OCI-M2 (cell line): ENCODE results near the gene TTC33.
"Not testable (repeated sequence)": the region's sequence is repeated elsewhere in the genome, so short reads cannot be mapped to it uniquely, and the experiment has no call there.

Experiments
- DNase-seq: peaks from one replicate; lab custom pipeline; 2025; ENCODE audit not compliant: unreplicated experiment; lab: John Stamatoyannopoulos, UW

The TTC33 gene

DNA sequence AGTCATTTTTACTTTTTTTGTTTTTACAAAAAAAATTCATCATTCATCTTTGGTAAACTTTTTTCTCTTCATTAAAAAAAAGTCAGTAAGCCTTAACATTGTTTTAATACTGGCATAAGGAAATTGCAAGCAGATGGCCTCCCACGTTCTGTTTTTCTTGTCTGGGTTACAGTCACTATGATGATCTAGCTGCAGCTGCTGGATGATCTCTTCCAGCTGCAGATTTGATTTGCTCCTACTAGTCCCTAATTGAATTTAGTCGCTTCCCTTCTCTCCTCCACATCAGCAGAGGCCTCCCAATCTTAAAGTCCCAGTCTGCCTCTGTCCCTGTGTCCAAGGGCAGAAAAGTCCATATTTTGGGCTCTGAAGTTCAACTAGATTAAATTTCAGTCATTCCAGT lies 182.8 kb downstream of the TTC33 start:
- DNase-seq = no peak

DNA sequence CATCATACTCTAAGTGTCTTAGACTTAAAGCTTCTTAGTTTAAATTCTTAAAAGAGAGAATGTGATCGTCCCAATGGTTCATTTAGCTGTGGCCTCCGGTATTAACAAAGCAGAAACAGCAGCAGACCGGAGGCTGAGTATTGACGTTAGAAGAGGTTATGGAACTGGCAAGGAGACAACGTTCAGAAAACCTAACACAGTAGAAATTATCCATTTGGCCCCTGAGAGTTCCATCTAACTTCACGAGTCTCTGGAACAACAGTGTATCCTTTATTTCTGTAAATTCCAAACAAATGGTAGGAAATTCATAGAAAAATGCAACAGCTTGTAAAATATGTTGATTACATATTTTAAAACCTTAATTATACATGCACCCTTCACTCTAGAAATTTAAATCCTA lies 183.4 kb downstream of the TTC33 start:
- DNase-seq = no peak

DNA sequence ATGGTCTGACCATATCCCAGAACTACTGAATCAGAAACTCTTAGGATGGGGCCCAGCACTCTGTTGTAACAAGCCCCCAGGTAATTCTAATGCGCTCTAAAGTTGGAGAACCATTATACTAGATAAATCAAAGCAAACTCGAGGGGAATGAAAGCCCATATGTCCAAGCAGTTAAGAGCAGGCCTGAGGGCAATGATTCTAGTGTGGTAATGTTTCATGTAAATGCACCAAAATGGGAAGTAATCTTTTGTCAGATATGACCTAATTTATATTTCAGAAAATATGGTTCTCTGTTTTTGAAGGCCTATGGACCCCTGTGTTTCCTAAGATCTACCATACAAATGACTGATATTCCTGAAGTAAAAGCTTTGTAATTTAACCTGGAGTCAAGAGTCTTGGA lies 184.0 kb downstream of the TTC33 start:
- no peak for DNase-seq

DNA sequence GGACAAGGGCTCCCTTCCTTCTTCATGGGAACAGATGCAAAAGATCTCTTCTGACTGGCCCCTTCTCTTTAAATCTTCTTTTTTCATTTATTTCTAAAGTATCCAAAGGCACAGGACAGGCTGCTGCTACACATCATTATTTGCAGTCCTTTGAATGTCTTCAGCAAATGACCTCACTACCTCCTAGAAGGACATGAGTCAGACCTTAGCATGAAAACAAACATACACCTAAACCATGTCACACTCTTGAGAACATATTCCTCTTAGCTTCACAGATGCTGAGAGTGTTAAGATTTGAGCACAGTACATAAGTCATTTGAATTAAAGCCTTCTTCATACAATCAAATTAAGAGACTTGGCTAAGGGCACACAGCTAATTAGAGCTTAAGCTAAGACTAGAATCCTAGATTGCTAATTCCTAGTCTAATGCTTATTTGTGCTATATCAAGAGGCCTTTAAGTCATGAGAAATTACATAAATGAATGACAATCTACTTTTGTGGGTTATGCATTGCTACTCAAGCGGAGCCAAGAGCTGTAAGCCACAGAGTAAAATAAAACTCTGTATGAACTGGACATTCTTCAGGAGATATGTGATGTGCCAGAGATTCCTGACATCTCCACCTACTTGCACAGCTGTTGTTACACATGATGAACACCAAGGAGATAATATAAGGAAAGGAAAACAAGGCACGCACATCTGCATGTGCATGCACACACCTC lies 185.2 kb downstream of the TTC33 start:
- DNase-seq = no peak

DNA sequence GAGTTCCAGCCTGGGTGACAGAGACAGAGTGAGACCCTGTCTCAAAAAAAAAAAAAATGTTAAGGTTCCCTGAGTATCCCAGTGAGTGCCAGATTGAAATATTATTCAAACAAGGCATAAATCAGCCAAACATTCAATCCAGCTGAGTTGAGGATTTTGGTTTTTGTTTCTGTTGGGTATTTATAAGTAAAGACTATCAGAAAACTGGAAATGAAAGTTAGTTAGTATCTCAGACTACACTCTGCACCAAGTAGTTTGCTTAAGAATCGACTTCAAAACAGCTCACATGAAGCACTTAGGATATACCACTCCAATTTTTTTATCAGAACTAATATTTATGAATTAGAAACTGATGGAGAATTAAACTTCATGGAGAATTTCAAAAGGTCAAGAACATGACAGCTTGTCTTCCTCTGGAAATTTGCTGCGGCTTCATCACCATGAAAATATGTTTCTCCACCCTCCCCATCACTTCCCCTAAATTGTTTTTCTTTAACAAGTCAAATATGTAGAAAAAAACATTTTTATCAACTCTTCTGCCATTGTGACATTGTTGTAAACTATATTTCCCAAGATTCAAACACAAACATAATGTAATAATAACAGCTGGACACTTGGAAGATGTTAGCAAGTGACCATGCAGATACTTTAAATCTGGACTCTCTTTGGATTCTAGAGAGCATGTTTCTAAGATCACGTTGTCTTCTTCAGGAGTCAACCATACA lies 186.1 kb downstream of the TTC33 start:
- no peak for DNase-seq

DNA sequence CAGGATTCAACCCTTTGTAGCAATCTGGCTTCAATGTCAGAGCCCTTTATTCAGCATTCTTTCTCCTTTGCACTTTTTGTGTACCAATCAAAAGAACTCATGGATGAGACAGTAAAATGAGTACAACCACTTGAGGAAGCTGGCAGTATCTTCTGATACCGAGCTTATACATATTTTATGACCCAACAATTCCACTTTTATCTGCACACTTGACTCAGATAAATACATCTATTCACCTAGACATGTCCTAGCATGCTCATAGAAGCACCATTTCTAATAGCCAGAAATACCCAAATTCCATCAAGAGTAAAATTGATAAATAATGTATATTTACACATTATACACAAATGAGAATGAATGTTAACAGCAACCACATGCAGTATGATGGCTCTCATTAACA lies 187.2 kb downstream of the TTC33 start:
- no peak for DNase-seq

DNA sequence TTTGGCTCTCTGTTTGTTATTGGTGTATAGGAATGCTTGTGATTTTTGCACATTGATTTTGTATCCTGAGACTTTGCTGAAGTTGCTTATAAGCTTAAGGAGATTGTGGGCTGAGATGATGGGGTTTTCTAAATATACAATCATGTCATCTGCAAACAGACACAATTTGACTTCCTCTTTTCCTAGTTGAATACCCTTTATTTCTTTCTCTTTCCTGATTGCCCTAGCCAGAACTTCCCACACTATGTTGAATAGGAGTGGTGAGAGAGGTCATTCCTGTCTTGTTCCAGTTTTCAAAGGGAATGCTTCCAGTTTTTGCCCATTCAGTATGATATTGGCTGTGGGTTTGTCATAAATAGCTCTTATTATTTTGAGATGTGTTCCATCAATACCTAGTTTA lies 192.6 kb downstream of the TTC33 start:
- not testable (repeated sequence) for DNase-seq

DNA sequence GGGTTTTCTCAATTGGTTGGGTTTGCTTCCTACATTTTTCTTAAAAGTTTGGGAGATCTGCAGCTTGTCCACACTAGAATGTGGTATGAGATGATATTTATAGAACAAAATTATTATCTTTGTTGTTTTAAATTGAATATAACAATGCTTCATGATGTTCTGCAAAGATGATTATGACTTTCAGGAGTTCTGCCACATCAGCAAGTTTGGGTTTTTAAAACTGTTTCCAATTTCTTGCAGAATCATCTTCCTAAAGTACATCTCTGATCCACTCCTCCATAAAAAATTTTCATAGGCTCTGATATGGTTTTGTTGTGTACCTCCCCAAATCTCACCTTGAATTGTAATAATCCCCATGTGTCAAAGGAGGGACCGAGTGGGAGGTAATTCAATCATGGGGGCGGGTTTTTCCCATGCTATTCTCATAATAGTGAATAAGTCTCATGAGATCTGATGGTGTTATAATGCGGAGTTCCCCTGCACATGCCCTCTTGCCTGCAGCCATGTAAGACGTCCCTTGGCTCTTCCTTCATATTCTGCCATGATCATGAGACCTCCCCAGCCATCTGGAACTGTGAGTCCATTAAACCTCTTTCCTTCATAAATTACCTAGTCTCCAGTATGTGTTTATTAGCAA lies 195.2 kb downstream of the TTC33 start:
- no peak for DNase-seq

DNA sequence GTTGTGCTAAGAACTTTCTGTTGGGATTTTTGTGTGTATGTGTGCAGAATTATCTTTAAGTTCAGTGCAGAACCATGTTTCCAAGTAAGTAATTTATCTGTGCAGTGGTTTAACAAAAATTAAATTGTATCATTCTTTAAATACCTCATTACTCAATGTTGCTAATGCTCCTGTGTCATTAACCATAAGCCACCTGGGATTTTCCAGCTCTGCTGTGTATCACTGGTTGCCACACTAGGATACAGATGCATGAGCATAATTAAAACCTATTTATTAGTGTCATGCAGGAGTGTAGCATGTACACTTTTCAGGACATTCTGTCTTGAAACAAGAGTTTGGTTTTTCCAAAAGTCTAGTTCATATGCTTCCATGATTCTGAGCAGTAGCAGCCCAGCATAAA lies 196.5 kb downstream of the TTC33 start:
- no peak for DNase-seq

DNA sequence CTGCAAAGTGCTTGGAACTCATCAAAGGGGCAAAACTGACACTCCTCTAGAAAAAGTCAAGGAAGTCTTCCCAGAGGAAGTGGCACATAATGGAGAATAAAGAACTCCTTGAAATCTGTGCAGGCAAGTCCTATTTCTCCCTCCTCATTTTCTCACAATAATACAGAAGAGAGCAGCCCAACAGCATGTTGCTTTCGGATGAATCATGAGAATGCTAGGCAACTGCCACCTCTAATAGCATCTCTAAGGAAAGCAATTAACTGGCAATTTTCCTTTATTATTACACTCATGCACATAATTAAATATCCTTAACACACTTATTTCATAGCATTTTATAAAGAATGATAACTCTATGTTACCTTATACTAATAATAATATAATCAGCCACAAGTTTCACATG lies 198.3 kb downstream of the TTC33 start:
- DNase-seq = no peak

DNA sequence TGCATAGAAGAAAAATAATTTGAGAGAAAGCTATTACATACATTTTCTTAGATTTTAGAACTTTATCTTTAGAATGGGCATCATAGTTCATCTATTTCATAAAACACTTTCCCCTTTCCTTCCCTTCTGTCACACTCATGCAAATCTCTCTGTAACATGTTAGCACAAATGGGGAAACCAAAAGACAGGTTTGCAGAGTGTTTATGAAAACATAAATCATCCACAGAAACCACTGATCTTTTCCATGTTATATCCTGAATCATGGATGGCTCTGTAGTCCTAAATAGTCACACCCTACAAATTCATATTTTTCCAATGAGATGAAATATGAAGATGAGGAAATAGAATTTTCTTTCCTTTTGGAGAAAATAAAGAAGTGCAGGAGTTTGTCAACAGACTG lies 198.9 kb downstream of the TTC33 start:
- DNase-seq = no peak

DNA sequence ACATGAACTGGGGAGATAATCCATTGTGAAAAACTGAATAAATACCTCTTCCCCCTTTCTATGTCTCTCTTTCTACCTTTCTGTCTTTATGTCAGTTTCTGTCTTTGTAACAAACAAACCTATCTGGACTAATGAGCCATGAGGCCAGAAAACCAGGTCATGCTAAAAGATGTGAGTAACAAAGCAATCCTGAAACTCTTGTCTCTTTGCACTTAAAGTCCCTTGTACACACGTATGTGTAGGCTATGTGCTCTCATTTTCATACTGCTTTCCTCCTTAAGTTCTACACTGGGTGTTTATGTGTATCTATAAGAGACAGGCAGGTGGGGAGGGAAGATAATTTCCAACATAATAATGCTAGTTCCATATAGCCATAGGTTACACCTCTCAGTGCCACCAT lies 199.9 kb downstream of the TTC33 start:
- no peak for DNase-seq

DNA sequence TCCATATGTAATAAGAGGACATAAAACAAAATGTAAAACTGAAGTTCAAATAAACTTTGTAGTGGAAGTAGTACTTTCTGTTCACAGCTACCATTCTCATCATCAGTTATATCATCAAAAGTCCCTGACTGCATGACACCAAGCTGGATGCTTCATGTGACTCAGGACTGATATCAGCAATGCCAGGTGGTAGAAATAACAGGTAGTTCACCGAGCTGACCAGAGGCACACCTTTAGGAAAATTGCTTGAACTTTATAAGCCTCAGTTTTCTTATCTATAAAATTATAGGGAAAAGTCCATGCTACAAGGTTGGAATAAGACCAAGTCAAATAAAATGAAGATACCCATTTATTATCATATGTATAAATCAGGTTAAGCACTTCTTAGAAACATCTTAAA lies 200.9 kb downstream of the TTC33 start:
- no peak for DNase-seq

DNA sequence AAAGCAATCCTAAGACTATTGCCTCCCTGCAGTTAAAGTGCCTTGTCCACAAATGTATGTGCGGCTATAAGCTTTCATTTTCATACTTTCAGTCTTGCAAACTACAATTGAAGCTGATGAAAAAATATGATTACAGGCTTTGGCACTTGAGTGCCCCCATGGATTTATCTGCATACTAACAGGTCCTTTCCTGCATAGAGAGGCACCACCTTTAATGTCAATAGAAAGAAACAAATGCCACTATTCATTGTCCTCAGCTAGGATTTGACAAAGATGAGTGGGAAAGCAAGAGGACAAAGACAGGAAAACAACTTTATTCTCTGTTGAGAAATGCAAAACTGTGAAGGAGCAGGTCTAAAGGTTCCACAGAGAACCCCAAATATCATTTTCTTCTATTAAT lies 201.7 kb downstream of the TTC33 start:
- no peak for DNase-seq

DNA sequence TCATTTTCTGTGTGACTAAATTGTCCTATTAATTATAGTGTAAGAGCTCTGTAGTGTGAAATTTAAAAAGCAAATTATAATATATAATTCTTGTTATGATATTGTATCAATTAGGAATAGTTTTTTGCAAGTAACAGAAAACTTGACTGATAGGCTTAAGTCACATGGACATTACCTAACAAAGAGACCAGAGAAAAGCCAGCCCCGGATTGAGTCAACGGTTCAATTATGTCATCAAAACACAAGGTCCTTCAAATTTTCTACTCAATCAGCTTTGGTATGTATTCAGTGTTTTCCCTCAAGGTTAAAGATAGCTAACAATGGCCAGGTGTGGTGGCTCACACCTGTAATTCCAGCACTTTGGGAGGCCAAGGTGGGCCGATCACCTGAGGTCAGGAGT lies 202.8 kb downstream of the TTC33 start:
- DNase-seq = no peak

DNA sequence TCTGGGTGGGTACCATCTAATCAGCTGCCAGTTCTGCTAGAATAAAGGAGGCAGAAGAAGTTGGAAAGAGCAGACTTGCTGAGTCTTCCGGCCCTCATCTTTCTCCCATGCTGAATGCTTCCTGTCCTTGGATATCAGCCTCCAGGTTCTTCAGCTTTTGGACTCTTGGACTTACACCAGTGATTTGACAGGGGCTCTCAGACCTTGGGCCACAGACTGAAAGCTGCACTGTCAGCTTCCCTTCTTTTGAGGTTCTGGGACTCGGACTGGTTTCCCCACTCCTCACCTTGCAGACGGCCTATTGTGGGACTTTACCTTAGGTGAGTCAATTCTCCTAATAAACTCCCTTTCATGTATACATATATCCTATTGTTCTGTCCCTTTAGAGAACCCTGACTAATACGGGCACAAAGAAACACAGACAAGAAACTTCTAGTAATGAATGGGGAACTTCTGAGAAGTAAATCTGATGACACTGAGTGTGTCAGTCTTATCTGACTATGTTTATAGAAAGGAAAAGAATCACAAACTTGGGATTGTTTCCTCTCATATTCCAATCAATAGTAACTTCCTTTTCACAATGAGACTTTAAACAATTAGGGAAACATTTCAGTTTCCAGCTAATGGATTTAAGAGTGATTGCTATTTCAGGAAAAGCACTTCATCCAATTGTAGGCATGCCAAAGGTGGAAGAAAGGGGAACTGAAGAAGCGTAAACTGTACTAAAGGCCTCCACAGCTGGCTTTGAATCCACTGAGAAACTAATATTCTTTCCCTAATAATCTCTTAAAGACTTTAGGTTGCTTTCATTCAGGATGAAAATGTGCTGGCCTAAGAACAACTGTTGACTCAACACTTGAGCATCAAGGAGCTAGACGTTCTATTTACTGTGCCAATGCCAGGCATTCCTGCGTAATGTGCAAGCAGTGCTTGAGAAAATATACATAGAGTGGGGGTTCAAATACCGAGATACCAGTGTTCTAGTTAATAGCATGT lies 204.0 kb downstream of the TTC33 start:
- no peak for DNase-seq

DNA sequence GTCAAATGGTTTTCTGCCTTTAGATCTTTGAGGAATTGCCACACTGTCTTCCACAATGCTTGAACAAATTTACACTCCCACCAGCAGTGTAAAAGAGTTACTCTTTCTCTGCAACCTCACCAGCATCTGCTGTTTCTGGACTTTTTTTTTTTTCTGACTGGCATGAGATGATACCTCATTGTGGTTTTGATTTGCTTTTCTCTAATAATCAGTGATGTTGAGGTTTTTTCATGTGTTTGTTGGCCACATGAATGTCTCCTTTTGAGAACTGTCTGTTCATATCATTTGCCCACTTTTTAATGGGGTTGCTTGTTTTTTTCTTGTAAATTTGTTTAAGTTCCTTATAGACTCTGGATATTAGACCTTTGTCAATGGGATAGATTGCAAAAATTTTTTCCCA lies 205.3 kb downstream of the TTC33 start:
- DNase-seq = no peak

DNA sequence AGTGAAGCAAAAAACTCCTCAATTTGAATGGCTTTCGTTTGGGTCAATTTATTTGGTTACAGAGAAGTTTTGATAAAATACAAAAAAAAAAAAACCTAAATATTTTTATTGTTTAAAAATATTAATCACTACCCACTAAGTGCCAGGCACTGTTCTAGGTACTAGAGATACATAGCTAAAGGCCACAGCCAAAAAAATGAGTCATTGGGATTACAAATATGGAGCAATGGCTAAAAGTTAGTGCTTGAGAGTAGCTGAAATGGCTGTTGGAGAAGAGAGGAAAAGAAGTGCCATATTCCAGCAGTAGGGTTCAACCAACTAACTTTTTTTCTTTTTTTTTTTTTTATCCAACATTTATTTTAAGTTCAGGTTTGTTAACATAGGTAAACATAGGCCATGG lies 206.1 kb downstream of the TTC33 start:
- no peak for DNase-seq

DNA sequence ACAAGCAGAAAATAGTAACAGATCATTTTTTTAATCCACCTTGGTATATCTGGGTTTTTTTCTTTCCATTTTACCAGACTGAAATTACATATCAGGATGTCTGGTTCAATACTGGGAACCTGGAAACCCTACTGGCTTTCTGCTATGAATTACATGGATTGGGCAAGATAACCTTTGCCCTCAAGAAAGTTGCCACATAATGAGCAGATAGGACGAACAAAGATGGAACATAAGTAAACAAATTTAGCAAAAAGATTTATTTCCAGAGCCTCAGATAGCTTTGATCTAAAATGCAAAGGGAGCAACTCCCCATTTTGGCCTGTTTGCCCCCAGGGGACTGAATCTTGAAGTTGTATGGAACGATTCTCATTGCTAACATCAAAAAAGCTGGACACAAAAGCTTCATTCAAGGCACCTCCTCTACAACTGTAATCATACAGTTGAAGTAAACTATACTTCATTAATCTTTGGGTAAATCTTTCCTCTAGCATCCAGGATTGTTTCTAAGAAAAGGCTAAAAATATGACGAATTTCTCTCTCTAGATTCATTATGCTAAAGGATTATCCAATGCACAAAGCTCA lies 207.7 kb downstream of the TTC33 start:
- no peak for DNase-seq

DNA sequence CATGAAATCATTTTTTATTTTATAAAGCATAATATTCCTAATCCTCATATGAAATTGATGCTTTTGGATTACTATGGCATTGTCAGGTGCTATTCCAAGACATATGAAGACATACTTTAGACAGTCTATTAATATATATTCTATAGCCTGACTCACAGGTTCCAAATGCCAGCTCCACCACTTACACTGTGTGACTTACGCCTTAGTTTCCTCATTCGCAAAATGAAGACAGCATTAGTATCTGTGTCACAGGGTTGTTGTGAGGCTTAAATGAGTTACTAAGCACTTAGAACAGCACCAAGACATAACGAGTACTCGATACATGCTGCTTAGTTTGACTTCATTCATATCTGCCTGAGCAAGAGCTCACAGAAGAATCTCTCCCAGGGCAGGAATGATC lies 208.2 kb downstream of the TTC33 start:
- no peak for DNase-seq

DNA sequence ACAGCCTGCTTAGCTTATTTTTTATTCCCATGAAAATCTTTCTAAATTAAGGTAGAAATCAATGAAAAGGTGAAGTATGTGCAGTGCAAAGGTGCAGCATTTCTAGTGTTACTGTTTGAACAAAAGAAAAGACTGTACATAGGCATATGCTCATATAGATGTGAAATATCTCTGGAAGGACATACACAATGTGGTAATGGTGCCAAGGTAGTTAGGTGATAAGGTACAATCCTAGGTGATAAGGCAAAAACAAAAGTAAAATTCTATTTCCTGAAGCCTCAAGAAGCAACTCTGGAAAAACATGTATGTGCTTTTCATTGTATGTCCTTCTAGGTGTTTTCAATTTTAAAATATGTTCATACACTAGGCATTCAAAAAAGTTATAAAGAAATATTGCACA lies 215.5 kb downstream of the TTC33 start:
- no peak for DNase-seq
